Measurements from ENCODE around the gene KCNAB1.
"Not testable (repeated sequence)": the region's sequence is repeated elsewhere in the genome, so short reads cannot be mapped to it uniquely, and the experiment has no call there.

The KCNAB1 gene

DNA sequence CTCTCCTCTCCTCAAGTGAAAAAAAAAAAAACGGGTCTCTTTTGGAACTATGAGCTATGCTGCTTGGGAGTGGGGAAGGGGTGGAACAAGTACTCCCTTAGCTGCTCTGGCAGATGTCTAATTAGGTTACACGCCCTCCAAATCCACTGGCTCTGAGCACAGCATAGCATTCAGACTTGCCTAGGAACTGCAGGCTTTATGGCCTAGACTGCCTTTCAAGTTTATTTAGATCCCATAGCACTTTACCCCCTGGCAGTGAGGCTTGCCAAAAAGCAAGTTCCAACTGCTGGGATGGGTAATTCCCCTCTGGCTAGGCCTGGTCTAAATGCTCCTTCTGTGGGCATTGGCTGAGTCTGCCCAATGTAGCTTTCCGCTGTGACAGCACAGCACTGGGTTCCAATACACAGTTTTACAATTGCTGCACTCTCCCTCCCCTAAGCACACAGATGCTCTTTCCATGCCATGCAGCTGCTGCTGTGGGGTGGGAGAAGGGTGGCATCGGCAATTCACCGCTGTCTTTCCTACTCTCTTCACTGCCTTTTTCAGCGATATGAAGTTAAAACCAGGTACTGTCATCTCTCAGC, 152.8 kb downstream of the KCNAB1 start:
- DNase-seq, result no peak

DNA sequence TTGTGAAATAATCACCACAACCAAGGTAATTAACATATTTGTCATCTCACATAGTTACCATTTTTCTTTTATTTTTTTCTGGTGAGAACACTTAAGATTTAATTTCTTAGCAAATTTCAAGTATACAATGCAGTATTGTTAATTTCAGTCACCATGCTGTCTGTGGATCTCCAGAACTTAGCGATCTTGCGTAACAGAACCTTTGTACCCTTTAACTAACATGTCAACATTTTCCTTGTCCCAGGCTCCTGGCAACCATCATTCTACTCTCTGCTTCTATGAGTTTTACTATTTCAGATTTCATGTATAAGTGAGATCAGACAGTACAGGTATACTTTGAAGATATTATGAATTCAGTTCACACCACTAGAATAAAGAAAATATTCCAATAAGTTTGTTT, 154.4 kb downstream of the KCNAB1 start:
- DNase-seq, result no peak

DNA sequence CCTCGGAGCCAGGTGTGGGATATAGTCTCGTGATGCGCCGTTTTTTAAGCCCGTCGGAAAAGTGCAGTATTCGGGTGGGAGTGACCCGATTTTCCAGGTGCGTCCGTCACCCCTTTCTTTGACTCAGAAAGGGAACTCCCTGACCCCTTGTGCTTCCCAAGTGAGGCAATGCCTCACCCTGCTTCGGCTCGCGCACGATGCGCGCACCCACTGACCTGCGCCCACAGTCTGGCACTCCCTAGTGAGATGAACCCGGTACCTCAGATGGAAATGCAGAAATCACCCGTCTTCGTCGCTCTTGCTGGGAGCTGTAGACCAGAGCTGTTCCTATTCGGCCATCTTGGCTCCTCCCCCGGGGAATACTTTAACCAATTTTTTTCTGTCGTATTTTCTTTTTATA, 164.3 kb downstream of the KCNAB1 start:
- DNase-seq, result not testable (repeated sequence)

DNA sequence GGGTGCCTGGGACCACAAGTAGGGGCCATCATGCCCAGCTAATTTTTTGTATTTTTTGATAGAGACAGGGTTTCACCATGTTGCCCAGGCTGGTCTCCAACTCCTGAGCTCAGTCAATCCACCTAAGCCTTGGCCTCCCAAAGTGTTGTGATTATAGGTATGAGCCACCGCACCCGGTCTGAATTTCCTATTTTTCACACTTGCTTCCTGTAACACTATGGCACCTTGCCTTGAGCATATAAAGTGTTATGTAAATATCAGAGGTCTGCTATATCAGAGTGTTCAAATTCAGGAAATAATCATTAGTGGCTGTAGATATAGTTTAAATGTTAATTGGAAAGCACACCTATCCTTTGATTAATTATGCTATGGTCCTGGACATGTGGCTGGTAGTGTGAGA, 165.2 kb downstream of the KCNAB1 start:
- DNase-seq, result no peak

DNA sequence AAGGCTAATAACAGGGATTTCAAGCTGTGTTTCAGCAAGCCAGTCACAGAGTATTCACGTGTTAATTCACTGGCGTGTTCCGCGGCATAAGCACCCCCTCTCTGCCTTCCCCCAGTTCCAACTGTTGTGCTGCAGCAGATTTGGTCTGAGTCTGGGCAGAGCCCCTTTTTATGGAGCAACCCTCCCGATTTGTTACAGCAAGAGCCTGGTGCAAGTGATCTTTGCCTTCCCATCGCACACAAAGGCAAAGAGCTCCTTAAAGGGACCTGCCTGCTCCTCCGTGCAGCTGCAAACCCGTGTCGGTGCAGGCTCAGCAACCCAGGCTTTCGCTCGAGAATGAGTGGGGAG, 170.5 kb downstream of the KCNAB1 start:
- DNase-seq, result no peak

DNA sequence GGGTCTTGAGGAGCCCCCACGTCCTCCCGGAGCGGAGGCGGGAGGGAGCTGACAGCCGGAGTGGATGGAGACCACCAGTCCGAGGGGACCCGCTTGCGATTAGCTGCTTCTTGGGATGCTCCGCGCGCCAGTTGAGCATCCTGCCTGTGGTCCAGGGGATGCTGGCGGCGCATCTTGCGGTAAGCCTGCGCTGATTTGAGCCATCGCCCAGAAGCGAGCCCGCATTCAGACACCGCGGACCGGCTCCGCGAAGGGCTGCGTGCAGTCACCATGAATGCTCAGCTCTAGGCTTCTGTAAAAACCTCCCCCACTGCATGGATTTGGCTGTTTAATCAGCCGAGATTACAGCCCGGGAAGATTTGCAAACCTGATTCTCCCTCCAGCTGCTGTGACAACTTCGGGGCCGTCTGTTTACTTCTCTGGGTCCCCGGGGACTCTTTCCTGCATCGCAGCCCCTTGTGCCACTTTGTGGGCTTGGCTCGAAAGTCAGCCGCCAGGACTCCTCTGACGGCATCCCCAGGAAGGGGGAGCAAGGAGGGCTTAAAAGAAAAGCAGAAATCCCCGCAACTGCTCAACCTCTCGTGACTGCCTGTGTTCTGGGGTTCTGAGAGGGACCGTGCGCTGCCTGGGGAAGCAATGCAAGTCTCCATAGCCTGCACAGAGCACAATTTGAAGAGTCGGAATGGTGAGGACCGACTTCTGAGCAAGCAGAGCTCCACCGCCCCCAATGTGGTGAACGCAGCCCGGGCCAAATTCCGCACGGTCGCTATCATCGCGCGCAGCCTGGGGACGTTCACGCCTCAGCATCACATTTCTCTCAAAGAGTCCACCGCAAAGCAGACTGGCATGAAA, 171.1 kb downstream of the KCNAB1 start:
- DNase-seq, result peak in 1 of 2 experiments; percentile 48

DNA sequence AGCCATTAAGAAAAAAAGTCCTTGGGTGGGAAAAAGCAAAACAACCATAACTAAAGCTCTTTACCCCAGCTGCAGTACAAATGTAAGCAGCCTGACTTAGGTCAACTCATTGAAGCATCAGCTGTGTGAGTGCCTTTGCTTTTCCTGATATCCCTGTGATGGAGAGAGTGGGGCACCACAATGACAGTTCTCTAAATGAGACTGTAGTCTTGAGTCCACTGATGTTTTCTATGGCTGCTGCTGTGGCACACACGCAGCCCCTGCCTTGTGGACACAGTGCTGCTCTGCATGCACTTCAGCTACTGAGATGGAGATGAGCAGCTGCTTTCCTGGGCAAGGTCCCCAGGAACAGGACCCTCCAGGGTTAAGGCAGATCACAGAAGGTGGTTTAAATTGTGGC, 173.2 kb downstream of the KCNAB1 start:
- no peak for DNase-seq

DNA sequence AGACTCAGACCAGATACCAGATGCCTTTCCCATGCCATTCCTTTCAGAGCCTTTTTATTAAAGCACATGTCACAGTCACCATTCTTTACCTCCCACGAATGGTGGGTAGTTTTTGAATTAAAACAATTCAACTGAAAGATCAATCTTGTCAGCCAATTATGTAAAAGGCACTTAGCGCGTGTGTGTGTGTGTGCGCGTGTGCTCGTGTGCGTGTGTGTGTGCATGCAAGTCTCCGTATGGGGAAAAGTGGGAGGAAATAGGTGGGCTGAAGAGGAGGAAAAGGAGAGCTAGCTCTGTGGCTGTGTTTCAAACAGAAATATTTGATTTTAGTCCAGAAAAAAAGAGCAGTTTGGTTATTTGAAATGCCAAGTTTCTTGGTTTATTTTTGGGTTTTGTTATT, 177.2 kb downstream of the KCNAB1 start:
- DNase-seq, result no peak

DNA sequence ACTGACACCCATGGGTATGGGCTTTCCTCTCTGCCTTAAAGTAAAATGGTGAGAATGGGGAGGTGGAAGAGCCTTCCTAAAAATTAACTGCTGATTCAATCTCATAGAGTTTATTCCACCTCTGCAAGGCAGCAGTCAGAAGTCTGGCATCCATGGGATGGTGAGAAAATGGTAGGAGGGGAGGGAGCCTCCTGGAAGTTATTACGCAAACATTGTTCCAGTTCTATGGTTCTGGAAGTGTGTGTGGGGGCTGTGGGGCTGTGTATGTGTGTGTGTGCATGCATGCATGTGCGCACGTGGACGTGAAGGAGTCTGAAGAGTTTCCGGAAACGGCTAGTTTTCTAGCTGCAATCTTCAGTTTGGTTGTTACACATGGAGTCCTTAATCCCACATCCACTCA, 177.6 kb downstream of the KCNAB1 start:
- DNase-seq, result no peak

DNA sequence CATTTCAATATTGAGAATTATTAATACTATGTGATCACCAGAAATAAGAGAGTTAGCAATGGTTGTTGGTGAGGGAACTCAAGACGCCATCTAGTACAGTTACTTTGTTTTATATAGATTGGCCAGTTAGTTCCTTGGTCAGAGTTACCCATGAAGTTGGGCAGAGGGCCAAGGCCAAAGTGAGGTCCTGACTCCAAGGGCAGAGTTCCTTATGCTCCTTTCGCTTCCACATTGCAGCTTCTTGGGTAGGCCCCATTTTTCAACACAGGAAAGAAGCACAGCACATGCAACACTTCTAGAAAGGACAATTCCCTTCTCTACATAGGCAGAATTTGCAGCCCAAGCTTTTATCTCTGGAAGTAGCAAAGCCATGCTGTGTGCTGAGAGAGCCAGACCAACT, 178.6 kb downstream of the KCNAB1 start:
- no peak for DNase-seq

DNA sequence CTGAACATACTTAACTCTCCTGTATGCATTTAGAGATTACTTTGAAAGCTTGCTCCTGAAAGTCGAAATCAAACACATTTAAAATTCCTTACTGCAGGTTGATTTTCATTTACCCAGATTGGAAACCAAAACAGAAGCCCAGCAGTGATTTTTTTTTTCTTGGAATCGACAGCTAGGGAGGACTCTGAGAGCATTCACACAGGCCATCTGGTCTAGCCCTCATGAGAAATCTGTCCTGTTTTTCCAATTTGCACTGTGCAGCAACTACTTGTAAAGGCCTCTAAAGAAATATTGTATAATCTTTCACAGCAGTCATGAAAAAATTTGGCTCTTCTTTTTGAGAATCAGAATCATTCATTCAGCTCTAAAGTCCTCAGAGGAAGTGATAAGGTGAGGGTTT, 179.2 kb downstream of the KCNAB1 start:
- DNase-seq, result no peak

DNA sequence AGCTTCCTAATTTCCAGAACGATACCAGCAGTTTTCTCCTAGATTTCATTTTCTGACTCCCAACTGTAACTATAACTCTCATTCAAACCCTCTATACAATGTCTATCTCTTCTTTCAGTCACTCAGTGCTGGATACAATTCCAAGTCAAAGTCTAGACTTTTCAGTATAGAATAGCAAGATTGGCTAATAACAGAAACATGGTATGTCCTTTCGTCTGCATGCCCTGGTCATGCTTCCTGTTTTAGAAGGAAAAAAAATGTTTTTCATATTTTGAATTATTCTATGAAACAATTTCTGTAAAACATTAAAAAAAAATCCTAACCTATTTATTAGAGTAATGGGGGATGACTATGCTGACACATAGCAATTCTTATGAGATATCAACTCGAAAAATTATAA, 180.0 kb downstream of the KCNAB1 start:
- DNase-seq, result no peak

DNA sequence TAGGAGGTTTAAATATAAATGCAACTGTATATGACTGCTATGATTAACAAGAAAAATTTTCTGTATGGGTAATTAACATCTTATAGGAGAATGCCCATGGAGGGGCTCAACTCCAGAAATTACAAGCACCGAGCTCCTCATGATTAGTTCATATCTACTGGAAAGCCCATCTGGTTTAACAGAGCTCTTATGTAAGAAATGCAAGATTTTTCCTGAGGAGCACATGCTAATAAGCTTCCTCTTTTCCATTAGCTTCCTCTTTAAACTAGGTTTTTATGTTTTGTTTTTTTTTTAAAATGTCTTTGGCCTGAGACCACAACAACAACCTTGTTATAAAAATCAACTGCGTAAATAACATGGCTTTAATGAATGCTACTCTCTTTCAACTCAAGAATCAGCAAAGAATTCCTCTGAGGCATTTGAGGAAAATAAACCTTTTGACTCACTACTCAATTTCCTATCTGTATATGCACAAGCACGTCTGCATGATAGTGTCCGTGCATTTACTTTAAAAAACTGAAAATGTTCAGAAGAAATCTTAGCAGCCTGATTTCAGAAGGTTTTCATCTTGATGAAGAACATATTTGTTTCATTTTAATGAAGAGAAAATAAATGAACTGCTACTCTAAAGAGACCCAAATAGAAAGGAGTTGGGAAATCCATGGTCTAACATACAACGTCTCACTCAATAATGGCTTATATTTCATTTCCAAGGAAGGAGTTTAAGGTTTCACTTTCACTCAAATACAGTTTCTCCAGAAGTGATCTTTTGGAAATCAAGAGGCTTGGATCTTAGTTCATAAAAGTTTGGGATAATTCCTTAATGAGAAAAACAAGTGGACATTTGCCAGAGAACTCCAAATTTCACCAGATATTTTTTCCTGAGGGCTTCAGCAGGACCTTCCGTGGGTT, 180.8 kb downstream of the KCNAB1 start:
- no peak for DNase-seq

DNA sequence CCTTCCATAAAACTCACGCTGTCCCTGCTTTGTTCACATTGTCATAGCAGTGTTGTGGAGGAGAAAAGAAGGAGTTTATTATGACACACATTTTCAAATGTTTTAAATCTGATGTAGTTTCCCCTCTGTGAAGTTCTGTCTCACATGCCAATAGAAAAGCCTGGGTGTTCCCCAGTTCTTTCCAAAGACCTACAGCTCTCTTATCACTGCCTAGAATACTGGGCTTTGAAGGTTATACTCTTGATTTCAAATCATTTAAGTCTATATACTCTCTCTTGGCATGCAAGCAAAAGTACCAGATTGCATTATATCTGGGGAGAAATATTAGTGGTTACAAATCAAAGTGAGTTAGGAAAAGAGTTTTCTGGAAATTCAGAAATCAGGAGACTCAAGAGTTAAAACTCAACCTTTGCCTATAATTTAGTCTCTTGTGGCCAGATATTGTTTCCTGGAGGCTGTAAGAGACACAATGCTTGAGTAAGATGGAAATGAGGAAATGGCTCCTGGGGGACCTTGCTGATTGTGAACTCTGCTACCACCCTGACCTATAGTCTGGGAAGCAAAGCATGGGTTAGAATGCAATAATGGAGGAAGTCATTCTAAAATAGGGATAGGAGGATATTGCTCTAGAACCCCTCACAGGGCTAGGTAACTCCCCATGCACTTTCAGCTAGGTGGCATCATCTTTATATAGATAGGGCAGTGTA, 182.8 kb downstream of the KCNAB1 start:
- no peak for DNase-seq

DNA sequence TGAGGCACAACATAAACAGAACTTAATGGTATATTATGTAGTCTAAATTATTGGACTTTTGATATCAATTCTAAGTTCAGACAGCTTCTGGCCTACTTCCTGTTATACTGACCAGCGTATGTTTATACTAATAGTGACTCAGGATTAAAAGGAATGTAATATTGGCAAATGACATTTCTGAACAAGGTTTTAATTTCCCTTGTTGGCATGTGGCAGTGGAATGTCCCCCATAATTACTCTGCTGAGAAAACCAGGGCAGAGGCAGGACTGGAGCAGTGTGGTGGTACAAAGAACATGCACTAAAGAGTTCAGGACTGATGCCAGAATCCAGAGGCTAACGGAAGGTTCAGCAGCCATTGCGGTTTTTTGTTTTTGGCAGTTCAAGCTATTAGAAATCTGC, 184.0 kb downstream of the KCNAB1 start:
- no peak for DNase-seq

DNA sequence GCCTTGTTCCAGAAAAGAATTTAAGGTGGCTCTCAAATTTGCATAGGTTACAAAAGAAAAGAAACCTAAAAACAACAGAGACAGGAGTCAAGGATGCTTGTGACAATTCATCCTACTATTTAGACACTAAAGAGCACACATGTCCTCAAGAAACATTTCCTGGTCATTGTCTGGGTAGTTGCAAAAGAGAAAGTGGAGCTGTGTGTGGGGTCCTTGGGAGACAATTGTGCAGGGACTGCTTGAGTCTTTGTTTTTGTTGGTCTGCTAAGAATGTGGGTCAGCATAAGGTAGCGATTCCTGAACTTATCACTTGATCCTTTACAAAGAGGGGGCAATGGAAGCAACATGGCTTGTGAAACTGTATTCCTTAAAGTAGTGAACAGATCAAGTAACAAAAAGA, 185.3 kb downstream of the KCNAB1 start:
- no peak for DNase-seq

DNA sequence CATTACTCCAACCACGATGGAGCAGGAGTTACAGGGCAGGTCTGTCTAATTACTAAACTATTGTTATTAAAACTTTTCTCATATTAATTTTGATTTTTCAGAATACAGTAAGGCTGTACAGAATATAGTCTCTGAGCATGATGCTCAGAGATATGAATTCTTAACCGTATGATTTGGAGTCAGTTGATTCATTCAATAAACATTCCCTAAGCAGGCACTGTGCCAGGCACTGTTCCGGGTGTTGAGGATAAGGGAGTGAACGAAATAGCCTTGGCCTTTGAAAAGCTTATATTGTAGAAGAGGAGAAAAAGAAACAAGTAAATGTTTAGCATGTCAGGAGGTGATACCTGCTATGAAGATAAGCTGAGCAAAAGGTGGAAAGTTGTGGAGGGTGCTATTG, 187.3 kb downstream of the KCNAB1 start:
- no peak for DNase-seq

DNA sequence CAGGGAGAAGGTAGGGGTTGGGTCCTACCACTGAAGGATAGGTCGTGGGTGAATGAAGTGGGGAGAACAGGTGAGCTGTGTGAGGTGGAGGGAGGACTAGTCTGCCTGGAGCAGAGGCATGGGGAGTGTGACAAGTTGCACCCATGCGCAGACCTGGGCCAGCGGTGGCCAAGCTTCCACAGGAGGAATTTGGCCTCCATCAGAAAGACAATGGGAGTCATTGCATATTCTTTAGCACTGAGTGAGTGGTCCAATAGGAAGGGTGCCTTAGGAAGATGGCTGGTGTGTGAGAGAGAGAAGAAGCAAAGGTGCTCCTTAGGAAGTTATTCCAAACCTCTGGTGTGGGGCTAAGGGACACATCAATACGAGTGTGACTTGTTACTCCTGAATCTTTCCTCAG, 191.1 kb downstream of the KCNAB1 start:
- DNase-seq, result no peak

DNA sequence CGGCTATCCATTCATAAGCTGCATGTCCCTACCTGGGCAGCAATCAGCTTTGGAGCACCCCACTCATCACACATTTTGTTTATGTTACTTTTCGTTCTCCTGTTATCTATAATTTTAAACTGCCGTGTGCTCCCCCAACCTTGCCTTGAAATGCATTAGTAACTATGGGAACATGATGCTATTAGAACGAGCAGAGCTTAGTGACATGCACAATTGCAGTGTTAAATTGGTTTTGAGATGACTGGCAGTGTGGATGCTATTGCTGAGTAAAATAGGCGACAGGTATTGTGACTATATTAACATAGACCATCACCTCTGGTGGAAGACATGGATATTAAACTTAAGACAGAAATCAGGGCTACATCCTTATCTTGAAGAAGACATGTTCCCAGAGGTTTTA, 191.6 kb downstream of the KCNAB1 start:
- no peak for DNase-seq

DNA sequence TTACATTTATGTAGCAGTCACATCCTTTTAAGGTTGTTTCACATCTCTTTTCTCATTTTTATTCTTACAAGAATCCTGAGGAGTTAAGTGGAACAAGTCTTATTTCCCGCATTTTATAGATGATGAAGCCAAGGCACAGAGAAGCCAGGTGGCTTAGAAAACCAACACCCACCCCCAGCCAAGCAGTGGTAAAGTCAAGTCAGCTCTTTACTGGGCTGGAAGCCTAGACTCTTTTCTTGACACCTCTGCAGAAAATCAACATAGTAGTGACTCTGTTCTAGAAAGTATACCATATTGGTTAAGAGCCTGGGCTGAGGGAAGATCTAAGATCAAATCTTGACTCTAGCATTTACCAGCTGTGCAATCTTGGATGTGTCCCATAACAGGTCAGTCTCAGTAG, 195.7 kb downstream of the KCNAB1 start:
- DNase-seq, result no peak

DNA sequence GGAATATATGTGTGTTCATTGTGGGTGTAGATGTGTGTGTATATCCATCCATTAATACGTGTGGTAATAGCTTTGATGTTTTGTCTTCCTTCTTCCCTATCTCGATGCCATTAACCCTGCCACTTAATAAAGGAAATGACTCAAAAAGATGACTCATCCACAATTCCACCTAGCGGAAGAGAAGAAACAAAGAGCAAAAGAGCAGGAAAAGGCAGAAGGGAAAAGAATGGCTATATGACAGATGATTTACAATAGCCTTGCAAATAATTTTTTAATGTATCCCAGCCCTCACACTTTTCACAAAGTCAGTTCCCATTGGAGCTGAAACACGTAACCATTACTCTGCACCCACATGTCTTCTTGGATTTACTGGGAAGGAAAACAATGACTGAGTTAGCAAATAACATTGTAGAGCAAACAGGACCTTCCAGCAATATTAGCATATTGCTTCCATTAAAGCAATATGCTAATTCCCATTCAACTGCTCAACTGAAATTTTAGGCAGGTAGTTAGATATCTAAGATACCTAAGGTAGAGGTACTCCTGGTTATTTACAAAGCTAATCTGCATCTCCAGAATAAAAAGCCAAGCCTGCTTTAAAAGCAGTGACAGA, 197.2 kb downstream of the KCNAB1 start:
- DNase-seq, result peak; percentile 16 to 18

DNA sequence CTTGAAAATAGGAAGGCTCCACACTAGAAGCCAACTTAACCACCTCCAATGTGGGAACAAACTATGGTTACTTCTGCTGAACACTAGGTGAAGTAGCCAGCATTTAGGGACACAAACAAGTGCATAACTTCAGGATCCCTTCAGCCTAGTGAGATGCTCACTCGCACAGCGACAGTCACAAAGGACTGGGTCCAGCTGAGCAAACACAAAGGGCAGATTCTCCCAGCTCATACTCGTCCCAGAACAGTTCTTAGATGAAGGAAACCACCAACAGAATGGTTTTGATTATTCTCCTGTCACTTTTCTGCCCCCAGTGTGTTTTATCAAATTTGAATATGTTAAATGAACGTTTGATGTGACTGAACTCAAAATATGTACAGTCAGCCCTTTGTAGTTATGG, 201.6 kb downstream of the KCNAB1 start:
- peak; percentile 76 to 80 for DNase-seq

DNA sequence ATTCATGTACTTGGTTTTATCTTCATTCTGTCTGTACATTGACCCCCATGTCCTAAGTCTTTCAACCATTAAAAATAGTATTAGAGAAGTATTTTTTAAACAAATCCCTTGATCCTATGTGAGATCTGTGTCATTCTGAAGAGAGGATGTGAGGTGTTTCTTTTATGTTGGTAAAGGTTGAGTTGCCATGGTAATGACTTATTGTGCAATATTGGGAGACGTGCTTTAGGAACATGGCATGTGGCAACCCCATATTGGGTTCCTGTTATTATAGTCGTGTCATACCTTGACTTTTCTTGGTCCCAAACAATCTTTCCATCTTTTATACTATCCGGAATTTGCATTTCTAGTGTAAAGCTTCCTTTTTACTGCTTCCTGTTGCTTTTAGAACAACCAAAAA, 203.1 kb downstream of the KCNAB1 start:
- no peak for DNase-seq
